SK-N-MC (cell line): ENCODE data around the gene TMTC1.

Experiments
- EZH2 ChIP-seq: fragments of 200-600 bp; sonication (generic); IDR thresholded peaks from one replicate; pipeline ENCODE4 v1.6.1; 2017; ENCODE audit warnings: antibody characterized with exemption
- POLR2AphosphoS5 ChIP-seq: IDR thresholded peaks from 2 replicates; pipeline ENCODE4 v1.6.1; 2012; ENCODE audit warnings: mild to moderate bottlenecking, low read depth, low read length, borderline replicate concordance

- TF ChIP-seq POLR2AphosphoS5 (no peak), EZH2 (no peak)
Observed at GRCh38 chr12:29773076-29773475, 10.7 kb downstream of the TMTC1 start.
